Esophagus squamous epithelium (tissue), 5 donors: Measurements from ENCODE around the gene CNN1. TPM values are rescaled to one million over a fixed set of nuclear protein-coding genes. Genes with fewer than 3 reads are reported as not detected.
"Not testable (repeated sequence)": the region's sequence is repeated elsewhere in the genome, so short reads cannot be mapped to it uniquely, and the experiment has no call there.

Experiments used
- DNase-seq: peaks from one replicate; lab custom pipeline; 2025; lab: John Stamatoyannopoulos, UW
- H3K27ac ChIP-seq, 4 donors: fragments of 200-600 bp; sonication (generic); one replicate each; pipeline ENCODE4 v1.5.1; 2016 to 2019; ENCODE audit warnings: mild to moderate bottlenecking in 1 of 4
- H3K27me3 ChIP-seq, 4 donors: fragments of 200-600 bp; sonication (generic); 1 replicate in 3 of 4; 2 replicates in 1 of 4; pipeline versions ENCODE4 v1.5.1 to v1.6.0; 2017 to 2021; ENCODE audit warnings: antibody characterized with exemption in 1 of 4
- H3K36me3 ChIP-seq, 3 donors: fragments of 200-600 bp; sonication (generic); one replicate each; pipeline ENCODE4 v1.5.1; 2016 to 2019
- H3K4me1 ChIP-seq, 3 donors: fragments of 200-600 bp; sonication (generic); one replicate each; pipeline ENCODE4 v1.5.1; 2017 to 2019
- H3K4me3 ChIP-seq, 4 donors: fragments of 200-600 bp; sonication (generic); 1 replicate in 3 of 4; 2 replicates in 1 of 4; pipeline ENCODE4 v1.5.1; 2016 to 2019; ENCODE audit warnings: mild to moderate bottlenecking in 2 of 4, moderate library complexity in 1 of 4
- H3K9me3 ChIP-seq, 3 donors: fragments of 200-600 bp; sonication (generic); one replicate each; pipeline ENCODE4 v1.5.1; 2016 to 2019
- POLR2A ChIP-seq, 4 donors: fragments of 450-650 bp; IDR thresholded peaks; one replicate each; pipeline ENCODE4 v1.6.1; 2017; ENCODE audit warnings: antibody characterized with exemption in 4 of 4, mild to moderate bottlenecking in 4 of 4, moderate library complexity in 3 of 4
- WGBS, 2 donors: methylation state at CpG; one replicate each; pipeline ENCODE4 v1.1.5; 2018; 5-methylcytosine and 5-hydroxymethylcytosine counted together
- intact Hi-C: fragments of 100-400 bp; cut with DNase I; formaldehyde crosslinking; loops from one replicate; pipeline ENCODE4 v1.15.0; 2022
- small RNA-seq, 4 donors: library from RNA; depleted of rRNA; stranded (forward); fragments of <200 nt; gene quantifications; one replicate each; pipeline ENCODE3, GENCODE V24; 2016
- total RNA-seq, 4 donors: library from RNA; depleted of rRNA; stranded (reverse); fragments of >200 nt; gene quantifications; one replicate each; pipeline ENCODE4 v1.1.0, GENCODE V29; 2016
- TF ChIP-seq, protein P1 (sequence below), 6 experiments: fragments of 450-650 bp in 4 of 6; fragments of 200-600 bp in 2 of 6; sonication (generic) in 2 of 6; IDR thresholded peaks; one replicate each; pipeline ENCODE4 v1.5.1; 2016 to 2019; ENCODE audit warnings: antibody characterized with exemption in 6 of 6, mild to moderate bottlenecking in 4 of 6, moderate library complexity in 4 of 6
- donor health status: DM: yes; HTN: yes; CAD: no.

Gene CNN1
- total RNA-seq, 4 donors from 2014 or later, result 20.4 to 437 (median 45.0) TPM

GRCh38 chr19:11596156-11596555 lies 57.5 kb downstream of the CNN1 start:
- Histone ChIP-seq H3K4me1 (peaks cover 0 to 29% (median 9%) of the 10 kb centered on the region in 3 donors), H3K9me3 (no peaks in the 10 kb centered on the region), H3K27ac (peak overlapping the region in 1 of 4 donors; percentile 94), H3K4me3 (no peak overlapping the region), H3K36me3 (no peaks in the 10 kb centered on the region), H3K27me3 (no peaks in the 10 kb centered on the region)
- intact Hi-C loops, result no loop called here
- no peak for DNase-seq
- TF ChIP-seq, protein P1, sequence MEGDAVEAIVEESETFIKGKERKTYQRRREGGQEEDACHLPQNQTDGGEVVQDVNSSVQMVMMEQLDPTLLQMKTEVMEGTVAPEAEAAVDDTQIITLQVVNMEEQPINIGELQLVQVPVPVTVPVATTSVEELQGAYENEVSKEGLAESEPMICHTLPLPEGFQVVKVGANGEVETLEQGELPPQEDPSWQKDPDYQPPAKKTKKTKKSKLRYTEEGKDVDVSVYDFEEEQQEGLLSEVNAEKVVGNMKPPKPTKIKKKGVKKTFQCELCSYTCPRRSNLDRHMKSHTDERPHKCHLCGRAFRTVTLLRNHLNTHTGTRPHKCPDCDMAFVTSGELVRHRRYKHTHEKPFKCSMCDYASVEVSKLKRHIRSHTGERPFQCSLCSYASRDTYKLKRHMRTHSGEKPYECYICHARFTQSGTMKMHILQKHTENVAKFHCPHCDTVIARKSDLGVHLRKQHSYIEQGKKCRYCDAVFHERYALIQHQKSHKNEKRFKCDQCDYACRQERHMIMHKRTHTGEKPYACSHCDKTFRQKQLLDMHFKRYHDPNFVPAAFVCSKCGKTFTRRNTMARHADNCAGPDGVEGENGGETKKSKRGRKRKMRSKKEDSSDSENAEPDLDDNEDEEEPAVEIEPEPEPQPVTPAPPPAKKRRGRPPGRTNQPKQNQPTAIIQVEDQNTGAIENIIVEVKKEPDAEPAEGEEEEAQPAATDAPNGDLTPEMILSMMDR (IDR thresholded peaks at IDR 0.05), result no peak
- no peak for TF ChIP-seq POLR2A (IDR thresholded peaks at IDR 0.05)
- WGBS, 2 donors, result 73 to 91% methylated on average over 7 to 10 of the region's 10 CpGs

DNA sequence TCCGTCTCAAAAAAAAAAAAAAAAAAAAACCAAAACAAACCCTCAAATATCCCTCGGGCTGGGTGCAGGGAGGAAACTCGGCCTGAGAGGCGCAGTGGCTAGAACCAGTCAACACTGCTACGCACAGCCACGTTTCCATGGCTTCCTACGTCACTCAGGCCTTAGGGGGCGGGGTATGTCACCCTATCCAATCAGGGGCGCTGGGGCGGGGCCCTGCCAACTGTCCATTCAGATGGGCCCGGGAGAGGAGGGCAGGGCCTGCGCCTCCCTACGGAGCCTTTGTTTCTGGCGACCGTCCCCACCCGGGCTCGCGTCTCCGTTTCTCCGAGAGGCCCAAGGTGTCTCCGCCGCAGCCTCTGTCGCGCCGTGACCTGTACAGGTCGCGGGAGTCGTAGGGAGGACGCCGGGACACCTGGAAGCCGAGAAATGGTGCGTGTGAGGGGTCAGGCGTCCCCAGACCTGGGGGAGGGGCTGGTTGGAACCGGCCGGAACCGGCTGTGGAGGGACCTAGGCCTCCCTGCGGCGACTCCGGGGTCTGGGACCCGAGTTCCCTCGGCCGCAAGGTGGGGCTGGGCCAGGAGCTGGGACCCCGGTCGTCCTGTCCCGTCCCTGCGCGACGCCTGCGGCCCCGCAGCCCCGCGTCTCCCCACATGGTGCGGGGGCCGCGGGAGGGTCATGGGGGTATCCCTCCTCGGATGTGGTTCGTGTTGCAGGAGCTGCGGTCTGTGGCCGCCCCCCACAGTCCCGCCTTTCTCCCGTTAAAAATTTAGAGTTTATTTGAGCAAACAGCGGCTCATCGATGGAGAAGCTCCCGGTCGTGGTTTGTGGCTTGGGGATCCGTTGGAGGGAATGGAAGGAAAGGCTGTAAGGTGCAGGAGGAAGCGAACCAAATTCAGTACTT lies 58.8 kb downstream of the CNN1 start, which contains the start of gene ZNF627:
Gene ZNF627 (plus strand): TSS at position 282 of the 901 bp plus-strand sequence. CDS start 145 bp downstream, at position 427.
- peak; percentile 94 for DNase-seq
- Histone ChIP-seq H3K27ac (peak within 1 kb of the TSS; percentile 90 to 97 (median 92)), H3K4me3 (peak within 1 kb of the TSS; percentile 63 to 96 (median 78)), H3K9me3 (no peaks in the 10 kb centered on the region), H3K27me3 (no peaks in the 10 kb centered on the region), H3K4me1 (peaks cover 0 to 29% (median 9%) of the 10 kb centered on the region in 3 donors), H3K36me3 (no peaks in the 10 kb centered on the region)
- WGBS, 2 donors, result 0% methylated on average over 12 to 25 of the region's 67 CpGs
- TF ChIP-seq, protein P1 (IDR thresholded peaks at IDR 0.05), result peak in 4 of 6 experiments; percentile 12 to 46 (median 36)
- peak in 3 of 4 donors; percentile 74 to 95 (median 83) for TF ChIP-seq POLR2A (IDR thresholded peaks at IDR 0.05)
- intact Hi-C loops, result no loop called here

DNA sequence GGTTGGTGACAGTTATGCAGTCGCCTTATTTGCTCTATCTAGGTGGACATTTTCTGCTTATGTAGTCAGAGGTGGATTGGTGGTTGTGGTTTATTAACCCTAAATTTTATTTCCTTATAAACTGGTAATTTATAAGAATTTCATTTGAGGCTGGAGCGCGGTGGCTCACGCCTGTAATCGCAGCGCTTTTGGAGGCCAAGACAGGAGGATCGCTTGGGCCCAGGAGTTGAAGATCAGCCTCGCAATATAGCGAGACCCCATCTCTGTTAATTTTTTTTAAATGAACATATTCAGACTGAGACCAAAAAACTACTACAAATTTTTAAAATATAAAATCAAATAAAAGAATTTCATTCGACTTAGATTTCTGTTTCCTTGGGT lies 59.4 kb downstream of the CNN1 start:
- WGBS, 2 donors, result 61 to 71% methylated on average over 10 of the region's 10 CpGs
- no peaks in the 10 kb centered on the region for H3K27me3 ChIP-seq
- DNase-seq, result no peak
- H3K4me1 ChIP-seq, result peaks cover 0 to 29% (median 9%) of the 10 kb centered on the region in 3 donors
- intact Hi-C loops, result no loop called here
- peak overlapping the region; percentile 63 to 96 (median 78) for H3K4me3 ChIP-seq
- no peak for TF ChIP-seq POLR2A (IDR thresholded peaks at IDR 0.05)
- H3K9me3 ChIP-seq, result no peaks in the 10 kb centered on the region
- peak overlapping the region in 3 of 4 donors; percentile 91 to 97 (median 94) for H3K27ac ChIP-seq
- no peaks in the 10 kb centered on the region for H3K36me3 ChIP-seq

GRCh38 chr19:11598746-11599145 lies 60.1 kb downstream of the CNN1 start:
- H3K27me3 ChIP-seq, result no peaks in the 10 kb centered on the region
- 86 to 88% methylated on average over 2 of the region's 2 CpGs for WGBS, 2 donors
- peaks cover 0 to under 1% (median 0%) of the 10 kb centered on the region in 3 donors for H3K36me3 ChIP-seq
- H3K4me3 ChIP-seq, result no peak overlapping the region
- H3K27ac ChIP-seq, result no peak overlapping the region
- intact Hi-C loops, result no loop called here
- peaks cover 0 to 29% (median 9%) of the 10 kb centered on the region in 3 donors for H3K4me1 ChIP-seq
- DNase-seq, result no peak
- no peaks in the 10 kb centered on the region for H3K9me3 ChIP-seq
- TF ChIP-seq POLR2A (IDR thresholded peaks at IDR 0.05), result no peak
- TF ChIP-seq, protein P1 (IDR thresholded peaks at IDR 0.05), result no peak

- intact Hi-C loops, result not testable (repeated sequence)
These were observed 61.1 kb downstream of the CNN1 start for GRCh38 chr19:11599704-11600103.

More at GRCh38 chr19:11599704-11600103, 61.1 kb downstream of the CNN1 start:
- H3K4me3 ChIP-seq, H3K9me3 ChIP-seq, H3K27ac ChIP-seq, H3K27me3 ChIP-seq, DNase-seq: not testable (repeated sequence)
- 89 to 94% methylated on average over 6 to 8 of the region's 8 CpGs for WGBS, 2 donors
- H3K36me3 ChIP-seq, result peaks cover 0 to 11% (median 0%) of the 10 kb centered on the region in 3 donors
- H3K4me1 ChIP-seq, result peaks cover 0 to 29% (median 9%) of the 10 kb centered on the region in 3 donors

Small RNAs within 50 kb of the gene (small RNA-seq; reads per million reads assigned to genes)
- gene MIR7974, result 0.21 to 7.6 (median 2.7) reads per million in 4 donors
- gene RN7SL833P, result 0 reads per million in 4 donors

Other genes with a start within 250 kb of the CNN1 start
- not detected for gene TSPAN16, start 242.7 kb upstream of the CNN1 start, total RNA-seq
- gene RAB3D, start 199.2 kb upstream of the CNN1 start, total RNA-seq, result 10 to 100 TPM; 55.9 to 90.4 (median 73.8) TPM
- 100 to 1,000 TPM in 2 of 4 donors, 10 to 100 TPM in 2; 80.1 to 173 (median 129) TPM for gene TMEM205, start 192.6 kb upstream of the CNN1 start, total RNA-seq
- gene CCDC159, start 192.3 kb upstream of the CNN1 start, total RNA-seq, result 10 to 100 TPM in 1 of 4 donors, 1 to 10 TPM in 3; 5.7 to 17.7 (median 8.0) TPM
- gene PLPPR2, start 183.4 kb upstream of the CNN1 start, total RNA-seq, result 10 to 100 TPM in 1 of 4 donors, 1 to 10 TPM in 3; 5.1 to 14.2 (median 9.7) TPM
- 1 to 10 TPM; 1.0 to 2.9 (median 1.3) TPM for gene SWSAP1, start 164.2 kb upstream of the CNN1 start, total RNA-seq
- gene EPOR, start 154.5 kb upstream of the CNN1 start, total RNA-seq, result 1 to 10 TPM in 2 of 4 donors, under 1 TPM in 2; 0.35 to 6.2 (median 1.0) TPM
- 1 to 10 TPM in 1 of 4 donors, under 1 TPM in 3; 0.22 to 1.9 (median 0.45) TPM for gene RGL3, start 119.5 kb upstream of the CNN1 start, total RNA-seq
- 1 to 10 TPM in 1 of 4 donors, under 1 TPM in 1, not detected in 2; 0.19 to 8.8 TPM for gene ODAD3, start 103.7 kb upstream of the CNN1 start, total RNA-seq
- 100 to 1,000 TPM in 1 of 4 donors, 10 to 100 TPM in 3; 64.1 to 107 (median 99.1) TPM for gene PRKCSH, start 103.2 kb upstream of the CNN1 start, total RNA-seq
- gene ELAVL3, start 57.8 kb upstream of the CNN1 start, total RNA-seq, result not detected
- 10 to 100 TPM in 1 of 4 donors, 1 to 10 TPM in 3; 3.6 to 10.2 (median 5.0) TPM for gene ZNF653, start 33.0 kb upstream of the CNN1 start, total RNA-seq
- gene ECSIT, start 9.7 kb upstream of the CNN1 start, total RNA-seq, result 10 to 100 TPM; 41.4 to 47.1 (median 43.1) TPM
- gene ELOF1, start 20.4 kb downstream of the CNN1 start, total RNA-seq, result 10 to 100 TPM; 21.7 to 31.6 (median 28.6) TPM
- gene ACP5, start 38.8 kb downstream of the CNN1 start, total RNA-seq, result 10 to 100 TPM; 12.2 to 61.9 (median 33.0) TPM
- gene ZNF627, start 58.6 kb downstream of the CNN1 start, total RNA-seq, result 1 to 10 TPM; 3.5 to 9.2 (median 6.5) TPM
- gene ZNF823, start 200.1 kb downstream of the CNN1 start, total RNA-seq, result 10 to 100 TPM in 3 of 4 donors, 1 to 10 TPM in 1; 8.5 to 22.3 (median 11.8) TPM
- 1 to 10 TPM; 1.0 to 5.7 (median 2.4) TPM for gene ZNF441, start 228.1 kb downstream of the CNN1 start, total RNA-seq